Mesothelial cell of epicardium (in vitro differentiated cells): Measurements from ENCODE around the gene VPS4A. TPM values are rescaled to one million over a fixed set of nuclear protein-coding genes. Genes with fewer than 3 reads are reported as not detected.
"Not testable (repeated sequence)": the region's sequence is repeated elsewhere in the genome, so short reads cannot be mapped to it uniquely, and the experiment has no call there.

Experiments used
- DNase-seq, 2 experiments: peaks; one replicate each; pipeline ENCODE4 v3.0.0; 2021; ENCODE audit warnings: low spot score in 2 of 2; ENCODE audit not compliant: unreplicated experiment in 2 of 2
- H3K27ac Mint-ChIP-seq: 2 replicates; pipeline ENCODE4 v1.8.0; 2021; ENCODE audit warnings: mixed read lengths
- H3K27me3 Mint-ChIP-seq: 2 replicates; pipeline ENCODE4 v1.8.0; 2021; ENCODE audit warnings: low read depth, mixed read lengths
- H3K36me3 Mint-ChIP-seq: 2 replicates; pipeline ENCODE4 v1.8.0; 2021; ENCODE audit warnings: mixed read lengths
- H3K4me1 Mint-ChIP-seq: 2 replicates; pipeline ENCODE4 v1.8.0; 2021; ENCODE audit warnings: mixed read lengths
- H3K4me3 Mint-ChIP-seq: 2 replicates; pipeline ENCODE4 v1.8.0; 2021; ENCODE audit warnings: mild to moderate bottlenecking, moderate library complexity, mixed read lengths
- H3K9me3 Mint-ChIP-seq: 2 replicates; pipeline ENCODE4 v1.8.0; 2021; ENCODE audit warnings: mixed read lengths
- total RNA-seq: library from RNA; stranded (reverse); gene quantifications from 3 replicates; pipeline ENCODE4 v1.2.1, GENCODE V29; 2021
- TF ChIP-seq, protein P1 (sequence below): fragments of 200-600 bp; sonication (generic); IDR thresholded peaks from one replicate; pipeline ENCODE4 v1.5.0; 2021; ENCODE audit warnings: antibody characterized with exemption; ENCODE audit not compliant: unreplicated experiment

VPS4A gene
- total RNA-seq, 1 donor from 2014 or later: 29.8 TPM

DNA sequence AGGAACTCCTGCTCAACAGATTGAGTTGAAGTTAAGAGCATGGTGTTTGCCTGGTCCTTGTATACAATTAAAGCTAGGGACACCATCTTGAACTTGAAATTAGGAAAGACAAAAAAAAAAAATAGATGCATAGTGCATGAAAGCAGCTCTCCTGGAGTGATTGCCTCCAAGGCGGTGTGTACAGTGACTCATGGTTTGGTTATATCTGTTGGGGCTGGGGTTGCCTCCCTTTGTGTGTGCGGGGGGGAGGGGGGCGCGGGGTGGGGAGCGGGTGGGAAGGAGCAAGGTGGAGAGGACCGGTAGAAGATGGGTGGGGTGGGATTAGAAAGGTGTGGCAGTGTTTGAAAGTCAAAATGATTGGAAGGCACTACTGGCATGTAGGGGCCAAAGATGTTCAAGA lies 37.1 kb downstream of the VPS4A start:
- Mint-ChIP-seq H3K27me3 (no peaks in the 10 kb centered on the region), H3K36me3 (peaks cover 15% of the 10 kb centered on the region), H3K4me3 (no peak overlapping the region), H3K4me1 (no peaks in the 10 kb centered on the region), H3K27ac (no peak overlapping the region), H3K9me3 (no peaks in the 10 kb centered on the region)
- DNase-seq: no peak
- TF ChIP-seq, protein P1, sequence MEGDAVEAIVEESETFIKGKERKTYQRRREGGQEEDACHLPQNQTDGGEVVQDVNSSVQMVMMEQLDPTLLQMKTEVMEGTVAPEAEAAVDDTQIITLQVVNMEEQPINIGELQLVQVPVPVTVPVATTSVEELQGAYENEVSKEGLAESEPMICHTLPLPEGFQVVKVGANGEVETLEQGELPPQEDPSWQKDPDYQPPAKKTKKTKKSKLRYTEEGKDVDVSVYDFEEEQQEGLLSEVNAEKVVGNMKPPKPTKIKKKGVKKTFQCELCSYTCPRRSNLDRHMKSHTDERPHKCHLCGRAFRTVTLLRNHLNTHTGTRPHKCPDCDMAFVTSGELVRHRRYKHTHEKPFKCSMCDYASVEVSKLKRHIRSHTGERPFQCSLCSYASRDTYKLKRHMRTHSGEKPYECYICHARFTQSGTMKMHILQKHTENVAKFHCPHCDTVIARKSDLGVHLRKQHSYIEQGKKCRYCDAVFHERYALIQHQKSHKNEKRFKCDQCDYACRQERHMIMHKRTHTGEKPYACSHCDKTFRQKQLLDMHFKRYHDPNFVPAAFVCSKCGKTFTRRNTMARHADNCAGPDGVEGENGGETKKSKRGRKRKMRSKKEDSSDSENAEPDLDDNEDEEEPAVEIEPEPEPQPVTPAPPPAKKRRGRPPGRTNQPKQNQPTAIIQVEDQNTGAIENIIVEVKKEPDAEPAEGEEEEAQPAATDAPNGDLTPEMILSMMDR: no peak

DNA sequence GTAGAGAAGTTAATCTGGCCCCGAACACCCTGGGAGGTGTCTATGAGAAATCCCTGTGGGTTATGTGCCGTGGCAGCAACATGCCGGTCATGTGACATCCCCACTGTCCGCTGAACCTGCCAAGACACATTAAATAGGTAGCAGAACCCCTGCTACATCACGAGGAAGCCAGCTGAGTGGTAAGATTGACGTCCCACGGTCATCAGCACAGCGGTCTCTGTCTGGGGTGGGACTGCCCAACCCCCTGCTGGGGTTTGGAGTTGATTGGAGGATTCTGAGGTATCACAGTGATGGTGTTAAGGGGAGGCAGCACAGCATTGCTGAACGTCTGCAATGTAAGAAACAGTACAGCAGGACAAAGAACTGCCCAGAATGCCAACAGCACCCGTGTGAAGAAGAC lies 38.4 kb downstream of the VPS4A start:
- TF ChIP-seq, protein P1: no peak
- Mint-ChIP-seq H3K4me1 (no peaks in the 10 kb centered on the region), H3K36me3 (peaks cover 16% of the 10 kb centered on the region), H3K27me3 (no peaks in the 10 kb centered on the region), H3K4me3 (no peak overlapping the region), H3K27ac (no peak overlapping the region), H3K9me3 (no peaks in the 10 kb centered on the region)
- DNase-seq: no peak

DNA sequence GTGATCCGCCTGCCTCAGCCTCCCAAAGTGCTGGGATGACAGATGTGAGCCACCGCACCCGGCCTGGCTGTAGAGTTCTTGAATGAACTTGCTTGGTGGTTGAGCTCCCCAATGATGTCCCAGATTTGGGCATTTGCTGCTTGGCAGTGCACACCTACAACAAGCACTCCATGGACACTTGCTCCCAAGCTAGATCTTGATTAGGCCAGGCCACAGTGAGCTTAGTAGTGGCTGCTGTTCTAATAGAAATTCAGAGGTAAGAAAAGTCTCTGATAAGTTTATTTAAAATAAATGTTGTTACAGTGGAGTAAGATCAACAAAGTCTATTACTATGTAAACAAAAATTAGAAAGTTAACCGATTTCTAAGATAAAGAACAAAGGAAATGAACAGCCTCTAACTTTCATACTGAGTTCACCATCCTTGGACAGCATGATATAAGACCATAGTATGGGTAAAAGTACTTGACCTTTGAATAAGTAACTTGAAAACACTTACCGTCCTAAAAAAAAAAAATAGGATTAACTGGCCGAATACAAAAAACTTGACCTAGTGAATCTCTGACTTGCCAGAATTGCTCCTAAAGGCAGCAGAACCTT lies 39.5 kb downstream of the VPS4A start:
- H3K27ac Mint-ChIP-seq: no peak overlapping the region
- H3K9me3 Mint-ChIP-seq: no peaks in the 10 kb centered on the region
- H3K36me3 Mint-ChIP-seq: peaks cover 22% of the 10 kb centered on the region
- TF ChIP-seq, protein P1: no peak
- no peak overlapping the region for H3K4me3 Mint-ChIP-seq
- no peaks in the 10 kb centered on the region for H3K27me3 Mint-ChIP-seq
- DNase-seq: no peak
- no peaks in the 10 kb centered on the region for H3K4me1 Mint-ChIP-seq

DNA sequence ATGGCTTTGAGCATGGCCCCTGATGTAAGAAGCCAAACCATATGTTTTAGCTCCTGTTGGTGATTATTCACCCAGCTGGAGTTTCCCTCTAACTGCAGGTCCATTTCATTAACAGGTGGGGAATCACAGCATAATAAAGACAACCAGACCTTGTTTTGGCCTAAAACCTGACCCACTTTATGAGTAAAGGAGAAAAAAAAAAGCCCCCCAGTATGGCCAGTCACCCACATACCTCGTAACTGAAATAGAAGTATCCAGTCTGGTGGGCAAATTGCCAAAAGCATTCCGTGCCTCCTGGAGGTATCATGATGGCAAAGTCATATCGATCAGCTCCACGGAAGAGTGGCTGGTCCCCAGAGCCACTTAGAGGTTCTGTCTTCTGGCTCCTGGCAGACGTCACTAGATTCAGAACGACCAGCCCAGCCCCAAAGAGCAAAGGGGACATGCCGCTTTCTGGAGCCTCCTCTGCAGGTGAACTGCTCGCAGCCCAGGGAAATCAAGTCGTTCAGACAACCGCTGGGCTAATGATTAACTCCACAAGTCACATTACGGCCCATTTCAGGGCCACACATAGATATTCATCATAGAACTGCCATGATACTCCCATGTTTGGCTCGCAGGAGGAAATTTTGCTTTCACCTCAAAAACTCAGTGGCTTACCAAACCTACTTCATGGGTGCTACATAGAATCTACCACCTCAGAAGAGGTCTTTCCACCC lies 40.3 kb downstream of the VPS4A start, which contains the start of gene TMED6:
TMED6 (minus strand) TSS at position 478 of the 719 bp plus-strand sequence; CDS start at position 445, 33 bp downstream.
- Mint-ChIP-seq H3K36me3 (peaks cover 22% of the 10 kb centered on the region), H3K4me3 (no peak within 1 kb of the TSS)

DNA sequence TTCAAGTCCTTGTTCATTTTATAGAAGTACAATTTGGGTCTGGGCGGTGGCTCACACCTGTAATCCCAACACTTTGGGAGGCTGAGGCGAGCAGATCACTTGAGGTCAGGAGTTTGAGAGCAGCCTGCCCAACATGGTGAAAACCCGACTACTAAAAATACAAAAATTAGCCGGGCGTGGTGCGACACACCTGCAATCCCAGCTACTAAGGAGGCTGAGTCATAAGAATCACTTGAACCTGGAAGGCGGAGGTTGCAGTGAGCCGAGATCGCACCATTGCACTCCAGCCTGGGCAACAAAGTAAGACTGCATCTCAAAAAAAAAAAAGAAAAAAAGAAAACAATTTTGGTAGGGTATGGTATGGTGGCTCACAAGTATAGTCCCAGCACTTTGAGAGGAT lies 48.9 kb downstream of the VPS4A start:
- not testable (repeated sequence) for DNase-seq, H3K4me3 Mint-ChIP-seq, H3K27me3 Mint-ChIP-seq, H3K9me3 Mint-ChIP-seq, H3K27ac Mint-ChIP-seq, H3K4me1 Mint-ChIP-seq
- peaks cover 19% of the 10 kb centered on the region for H3K36me3 Mint-ChIP-seq

More for the DNA sequence above, 40.3 kb downstream of the VPS4A start, which contains the start of gene TMED6:
- H3K4me1 Mint-ChIP-seq: no peaks in the 10 kb centered on the region
- TF ChIP-seq, protein P1: no peak
- no peak within 1 kb of the TSS for H3K27ac Mint-ChIP-seq
- no peaks in the 10 kb centered on the region for H3K9me3 Mint-ChIP-seq
- H3K27me3 Mint-ChIP-seq: no peaks in the 10 kb centered on the region
- no peak for DNase-seq

DNA sequence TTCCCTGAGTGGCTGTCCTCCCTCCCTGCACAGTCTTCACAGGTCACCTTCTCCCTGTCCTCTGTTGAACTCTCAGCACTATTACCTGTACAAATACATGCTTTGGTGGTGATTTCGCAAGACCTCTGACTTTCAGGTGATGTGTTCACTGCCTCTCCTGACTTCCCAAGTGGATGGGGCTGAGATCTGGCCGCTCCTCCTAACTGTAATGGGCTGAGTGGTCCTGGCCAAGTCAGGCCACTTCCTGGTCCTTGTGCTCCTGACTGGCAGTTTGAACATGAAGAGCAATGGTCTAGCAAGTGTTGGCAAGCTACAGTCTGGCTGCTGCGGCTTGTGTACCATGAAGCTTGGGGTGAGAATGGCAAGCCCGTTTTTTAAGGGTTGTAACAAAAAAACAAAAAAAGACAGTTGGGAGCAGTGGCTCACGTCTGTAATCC lies 52.1 kb downstream of the VPS4A start:
- H3K27ac Mint-ChIP-seq: no peak overlapping the region
- TF ChIP-seq, protein P1: no peak
- H3K4me1 Mint-ChIP-seq: no peaks in the 10 kb centered on the region
- no peaks in the 10 kb centered on the region for H3K9me3 Mint-ChIP-seq
- no peak for DNase-seq
- H3K4me3 Mint-ChIP-seq: no peak overlapping the region
- H3K27me3 Mint-ChIP-seq: no peaks in the 10 kb centered on the region
- peaks cover 26% of the 10 kb centered on the region for H3K36me3 Mint-ChIP-seq
